HG02763 (cell line): ENCODE data around the gene SH3BP2.

Source experiments
- ATAC-seq: cut with Tn5 transposase; IDR thresholded peaks from one replicate; pipeline ENCODE4 v1.9.1; 2021; ENCODE audit warnings: mild to moderate bottlenecking, moderate library complexity; ENCODE audit not compliant: unreplicated experiment

The SH3BP2 gene

DNA sequence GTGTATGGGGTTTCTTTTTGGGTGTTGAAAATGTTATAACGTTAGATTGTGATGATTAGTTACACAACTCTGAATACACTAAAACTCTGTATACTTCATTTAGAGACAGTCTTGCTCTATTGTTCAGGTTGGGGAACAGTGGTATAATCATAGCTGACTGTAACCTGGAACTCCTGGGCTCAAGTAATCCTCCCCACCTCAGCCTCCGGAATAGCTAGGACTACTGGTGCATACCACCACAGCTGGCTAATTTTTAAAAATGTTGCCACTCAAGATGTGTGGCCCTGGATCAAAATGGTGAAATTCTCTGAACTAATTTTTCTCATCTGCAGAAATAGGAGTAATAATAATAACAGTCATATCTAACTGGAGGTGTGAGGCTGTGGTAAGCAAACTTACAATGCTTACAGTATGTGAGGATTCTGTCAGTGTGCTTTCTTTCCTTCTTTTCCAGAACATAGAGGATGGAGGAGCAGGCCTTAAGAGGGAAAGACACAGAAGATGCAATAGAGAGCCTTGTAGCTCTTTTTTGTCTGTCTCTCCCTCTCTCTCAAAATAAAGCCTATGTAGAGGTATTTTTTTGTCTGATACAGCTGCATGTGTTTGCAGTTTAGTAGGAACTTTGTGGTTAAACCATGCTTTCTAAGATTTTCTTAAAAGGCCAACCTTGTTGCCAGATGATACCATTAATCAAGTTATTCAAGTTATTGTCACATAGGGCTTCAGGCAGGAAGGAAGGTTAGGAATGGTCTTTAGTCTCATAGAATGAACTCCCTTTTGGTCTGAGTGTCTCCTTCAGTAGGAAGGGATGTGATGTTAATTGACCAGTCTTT, 58.3 kb downstream of the SH3BP2 start:
- no peak for ATAC-seq

GRCh38 chr4:2852481-2852921, 59.6 kb downstream of the SH3BP2 start:
- ATAC-seq: peak; percentile 56

GRCh38 chr4:2855584-2855983, 62.7 kb downstream of the SH3BP2 start:
- ATAC-seq: no peak

DNA sequence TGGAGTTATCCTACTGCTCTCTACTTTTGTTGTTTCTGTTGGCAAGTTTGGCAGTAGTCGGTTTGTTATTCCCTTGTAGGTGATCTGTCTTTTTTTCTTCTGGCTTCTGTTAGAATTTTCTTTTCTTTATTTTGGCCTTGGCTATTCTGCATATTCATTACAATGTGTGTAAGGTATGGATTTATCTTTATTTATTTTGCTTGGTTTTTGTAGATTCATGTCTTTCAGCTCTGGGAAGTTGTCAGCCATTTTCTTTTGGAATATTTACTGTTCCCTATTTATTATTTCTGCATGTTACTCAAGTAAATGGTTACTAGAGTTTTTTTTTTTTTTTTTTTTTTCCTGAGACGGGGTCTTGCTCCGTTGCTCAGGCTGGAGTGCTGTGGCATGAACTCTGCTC, 63.4 kb downstream of the SH3BP2 start:
- no peak for ATAC-seq

DNA sequence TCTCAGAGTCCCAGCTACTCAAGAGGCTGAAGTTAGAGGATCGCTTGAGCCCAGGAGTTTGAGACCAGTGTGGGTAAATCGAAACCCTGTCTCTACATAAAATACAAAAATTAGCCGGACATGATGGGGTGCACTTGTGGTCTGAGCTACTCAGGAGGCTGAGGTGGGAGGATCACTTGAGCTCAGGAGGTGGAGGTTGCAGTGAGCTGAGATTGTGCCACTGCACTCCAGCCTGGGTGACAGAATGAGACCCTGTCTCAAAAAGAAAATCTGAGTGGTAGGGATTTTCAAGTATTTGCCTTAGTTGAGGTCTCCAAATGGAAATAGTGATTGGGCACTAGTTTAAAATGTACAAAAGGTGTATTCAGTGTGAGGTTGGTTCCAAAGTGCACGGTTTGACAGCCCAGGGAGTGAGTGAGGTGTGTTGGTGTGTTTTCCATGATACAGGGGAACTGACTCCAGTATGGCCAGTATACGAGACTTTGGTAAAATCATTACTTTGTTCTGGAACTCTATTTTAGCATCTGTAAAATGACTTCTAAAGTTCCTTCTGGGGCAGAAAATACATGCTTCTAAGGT, 64.6 kb downstream of the SH3BP2 start:
- no peak for ATAC-seq

DNA sequence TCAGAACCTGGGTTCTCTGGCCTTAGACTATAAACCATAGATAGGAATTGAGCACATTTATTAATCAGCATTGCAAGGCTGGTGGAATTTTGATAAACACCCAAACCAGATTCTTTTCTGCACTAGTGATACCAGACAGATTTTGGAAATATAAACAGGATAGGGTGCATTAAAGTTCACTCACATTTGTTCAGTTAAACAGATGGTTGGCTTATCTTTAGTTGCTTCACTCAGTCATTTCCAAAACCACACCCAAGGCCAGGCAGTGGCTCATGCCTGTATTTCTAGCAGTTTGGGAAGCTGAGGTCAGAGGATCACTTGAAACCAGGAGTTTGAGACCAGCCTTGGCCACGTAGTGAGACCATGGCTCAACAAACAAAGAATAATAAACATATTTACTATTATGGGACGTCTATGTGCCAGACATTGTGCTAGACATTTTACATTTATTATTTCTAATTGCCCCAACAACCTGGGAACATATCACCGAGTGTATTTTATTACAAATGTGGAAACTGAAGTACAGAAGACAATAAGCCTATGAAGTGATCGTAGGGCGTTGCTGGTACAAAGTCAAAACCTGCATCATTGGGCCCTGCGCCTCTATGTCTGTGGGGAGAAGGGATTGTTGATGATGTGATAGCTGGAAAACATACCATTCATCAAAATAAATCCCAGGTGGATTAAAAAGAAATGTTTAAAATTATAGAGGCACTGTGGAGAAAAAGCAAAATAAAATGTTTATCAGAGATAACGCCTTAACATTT, 65.7 kb downstream of the SH3BP2 start:
- no peak for ATAC-seq

- ATAC-seq: no peak
Observed at GRCh38 chr4:2859514-2859913, 66.6 kb downstream of the SH3BP2 start.

GRCh38 chr4:2860391-2861348, 67.8 kb downstream of the SH3BP2 start:
- ATAC-seq: no peak

DNA sequence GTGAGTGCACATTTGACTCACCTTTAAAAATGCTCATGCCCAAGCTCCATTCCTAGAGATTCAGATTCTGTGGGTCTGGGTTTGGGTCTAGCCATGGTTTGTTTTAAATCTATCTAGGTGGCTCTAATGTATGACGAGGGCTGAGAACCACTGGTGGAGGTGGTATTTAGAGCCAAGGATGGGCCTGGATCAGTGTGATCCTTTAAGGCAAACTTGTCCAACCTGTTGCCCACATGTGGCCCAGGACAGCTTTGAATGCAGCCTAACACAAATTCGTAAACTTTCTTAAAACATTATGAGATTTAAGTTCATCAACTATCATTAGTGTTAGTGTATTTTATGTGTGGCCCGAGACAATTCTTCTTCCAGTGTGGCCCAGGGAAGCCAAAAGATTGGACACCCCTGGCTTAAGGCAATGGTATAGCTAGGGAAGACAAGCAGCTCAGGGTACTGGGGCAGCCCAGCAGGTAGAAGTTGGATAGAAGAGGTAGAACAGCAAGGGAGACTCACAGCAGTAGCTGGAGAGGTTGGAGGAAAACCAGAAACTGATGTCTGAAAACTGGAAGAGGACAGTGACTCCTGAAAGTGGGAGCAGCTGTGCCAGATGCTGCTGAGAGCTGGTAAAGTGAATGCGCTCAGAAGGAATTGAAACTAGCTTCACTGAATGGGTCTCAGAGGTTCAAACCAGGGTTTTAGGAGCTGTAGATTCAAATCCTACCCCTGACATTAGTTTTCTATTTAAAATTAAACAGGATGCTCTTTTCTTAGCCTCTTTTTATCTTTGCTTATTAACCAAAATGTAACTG, 68.9 kb downstream of the SH3BP2 start:
- no peak for ATAC-seq

- no peak for ATAC-seq
Observed at GRCh38 chr4:2862528-2862927, 69.6 kb downstream of the SH3BP2 start.

DNA sequence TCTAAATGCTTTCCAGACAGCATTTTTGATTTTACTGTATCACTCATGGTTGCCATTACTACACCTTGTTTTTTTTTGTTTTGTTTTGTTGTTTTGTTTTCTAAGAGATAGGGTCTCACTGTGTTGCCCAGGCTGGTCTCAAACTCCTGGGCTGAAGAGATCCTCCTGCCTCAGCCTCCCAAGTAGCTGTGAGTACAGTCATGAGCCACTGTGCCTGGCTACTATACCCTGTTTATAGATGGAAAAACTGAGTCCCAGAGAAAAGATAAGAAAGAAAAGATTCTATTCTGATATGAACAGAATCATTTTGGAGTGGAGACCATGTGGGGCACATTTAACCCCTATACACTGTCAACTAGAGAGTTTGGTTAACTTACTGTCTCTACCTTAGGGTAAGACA, 70.8 kb downstream of the SH3BP2 start:
- ATAC-seq: no peak

DNA sequence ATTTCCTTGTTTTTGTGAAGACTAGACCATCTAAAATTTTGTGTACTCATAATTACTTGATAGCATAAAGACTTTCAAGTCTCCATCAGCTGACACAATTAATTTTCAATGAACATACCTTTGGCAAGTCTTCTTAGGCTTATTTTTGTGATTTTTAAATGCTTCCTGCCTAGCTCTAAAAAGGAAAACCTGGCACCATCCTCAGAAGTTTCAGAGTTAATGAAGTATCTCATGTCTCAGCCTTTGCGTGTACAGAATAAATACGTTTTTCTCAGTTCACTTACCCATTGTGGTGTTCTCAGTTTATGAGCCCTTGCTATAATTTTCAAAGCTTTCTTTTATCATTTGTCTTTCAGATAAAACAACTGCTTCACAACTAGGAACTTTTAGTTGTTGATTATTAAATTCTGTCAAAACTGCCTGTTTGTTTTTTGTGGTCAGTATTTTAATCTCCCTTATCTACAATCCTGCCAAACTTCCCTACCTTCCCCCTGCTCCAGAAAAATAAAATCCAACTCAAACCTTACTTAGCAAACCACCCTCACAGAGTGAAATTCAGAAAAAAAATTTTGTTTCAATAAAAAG, 72.4 kb downstream of the SH3BP2 start:
- no peak for ATAC-seq

GRCh38 chr4:2866160-2866861, 73.4 kb downstream of the SH3BP2 start:
- no peak for ATAC-seq

- no peak for ATAC-seq
Observed at GRCh38 chr4:2866891-2867290, 74.0 kb downstream of the SH3BP2 start.

DNA sequence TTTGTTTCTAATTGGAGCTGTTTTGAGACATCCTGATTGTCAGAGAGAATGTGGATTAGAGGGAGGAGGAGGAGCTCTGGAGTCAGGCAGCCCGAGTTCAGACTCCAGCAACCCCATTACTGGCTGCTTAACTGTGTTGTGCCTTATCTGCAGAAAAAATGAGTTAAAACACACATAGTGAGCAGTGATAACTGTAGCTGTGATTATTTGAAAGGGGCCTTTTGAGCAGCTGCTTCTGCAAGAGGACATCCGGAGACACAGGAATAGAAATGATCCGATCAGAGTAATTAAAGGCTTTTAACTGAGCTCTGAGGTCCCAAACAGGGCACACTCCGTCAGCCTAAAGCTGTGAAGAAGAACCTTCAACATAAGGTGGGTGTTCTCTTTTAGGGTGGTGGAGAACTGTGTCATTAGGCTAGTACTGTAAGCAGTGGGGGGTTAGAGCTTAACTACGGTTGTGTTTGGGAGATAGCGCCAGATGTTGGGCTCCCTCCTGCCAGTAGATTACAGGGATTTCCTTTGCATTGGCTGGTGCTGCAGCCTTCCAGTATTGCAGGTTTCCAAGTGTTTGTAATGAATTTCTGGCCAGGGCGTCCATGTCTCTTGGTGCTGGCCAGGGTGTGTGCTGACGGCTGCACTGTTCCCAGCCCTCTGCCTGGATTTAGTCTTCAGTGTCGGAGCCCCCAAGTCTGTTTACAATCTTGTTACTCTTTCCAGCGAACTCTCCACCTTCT, 75.0 kb downstream of the SH3BP2 start:
- no peak for ATAC-seq

DNA sequence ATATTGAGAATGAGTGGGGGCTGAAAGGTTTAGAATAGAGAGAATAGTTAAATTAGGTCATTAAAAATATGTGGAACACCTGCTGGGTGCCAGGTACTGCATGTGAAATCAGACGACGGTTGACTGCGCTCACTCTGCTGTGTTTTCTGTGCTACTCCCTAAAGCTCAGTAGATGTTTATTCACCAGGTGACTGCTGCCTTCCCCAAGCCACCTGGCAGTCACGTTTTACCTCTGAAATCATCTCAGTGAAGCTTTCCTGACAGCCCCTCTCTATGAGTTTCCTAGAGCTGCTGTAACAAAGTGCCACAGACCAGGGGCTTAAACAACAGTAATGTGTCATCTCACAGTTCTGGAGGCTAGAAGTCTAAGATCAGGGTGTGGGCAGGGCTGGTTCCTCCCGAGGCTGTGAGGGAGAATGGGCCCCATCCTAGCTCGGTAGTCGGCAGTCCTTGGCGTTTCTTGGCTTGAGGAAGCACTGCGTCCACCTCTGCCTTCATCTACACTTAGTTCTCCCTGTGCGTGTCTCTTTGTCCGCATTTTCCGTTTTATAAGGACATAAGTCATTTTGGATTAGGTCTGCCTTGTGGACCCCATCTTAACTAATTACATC, 76.1 kb downstream of the SH3BP2 start:
- no peak for ATAC-seq

- ATAC-seq: no peak
Observed at GRCh38 chr4:2869659-2870058, 76.8 kb downstream of the SH3BP2 start.

DNA sequence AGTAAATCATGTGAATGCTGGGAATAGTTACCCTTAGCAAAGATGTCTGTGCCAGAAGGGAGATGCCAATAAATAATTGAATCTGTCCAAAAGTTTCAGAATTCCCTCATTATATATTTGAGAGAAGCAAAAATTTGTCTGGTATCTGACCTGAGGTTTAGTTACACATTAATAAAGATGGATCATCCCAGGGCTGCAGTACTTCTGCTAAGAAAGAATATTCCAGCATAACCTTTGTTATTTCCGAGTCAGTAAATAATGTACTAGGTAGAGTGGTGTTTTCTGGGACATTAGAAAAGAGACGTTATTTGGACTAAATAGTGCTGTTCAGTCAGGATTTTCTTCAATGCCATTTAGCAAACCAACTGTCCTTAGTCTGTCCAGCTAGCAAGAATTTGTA, 77.2 kb downstream of the SH3BP2 start:
- no peak for ATAC-seq
